DOHH2 (cell line): ENCODE data around the gene UROD.

Source experiments
- EZH2phosphoT487 ChIP-seq: fragments of 200-600 bp; sonication (generic); IDR thresholded peaks from 2 replicates; pipeline ENCODE4 v1.6.1; 2017; ENCODE audit warnings: borderline replicate concordance, mild to moderate bottlenecking, antibody characterized with exemption, low read length, moderate library complexity, mixed read lengths
- TF ChIP-seq, protein P1 (sequence below): fragments of 200-600 bp; sonication (generic); IDR thresholded peaks from one replicate; pipeline ENCODE4 v1.5.1; 2014; ENCODE audit warnings: antibody characterized with exemption, mild to moderate bottlenecking, low read depth, low read length; ENCODE audit not compliant: poor library complexity, severe bottlenecking

DNA sequence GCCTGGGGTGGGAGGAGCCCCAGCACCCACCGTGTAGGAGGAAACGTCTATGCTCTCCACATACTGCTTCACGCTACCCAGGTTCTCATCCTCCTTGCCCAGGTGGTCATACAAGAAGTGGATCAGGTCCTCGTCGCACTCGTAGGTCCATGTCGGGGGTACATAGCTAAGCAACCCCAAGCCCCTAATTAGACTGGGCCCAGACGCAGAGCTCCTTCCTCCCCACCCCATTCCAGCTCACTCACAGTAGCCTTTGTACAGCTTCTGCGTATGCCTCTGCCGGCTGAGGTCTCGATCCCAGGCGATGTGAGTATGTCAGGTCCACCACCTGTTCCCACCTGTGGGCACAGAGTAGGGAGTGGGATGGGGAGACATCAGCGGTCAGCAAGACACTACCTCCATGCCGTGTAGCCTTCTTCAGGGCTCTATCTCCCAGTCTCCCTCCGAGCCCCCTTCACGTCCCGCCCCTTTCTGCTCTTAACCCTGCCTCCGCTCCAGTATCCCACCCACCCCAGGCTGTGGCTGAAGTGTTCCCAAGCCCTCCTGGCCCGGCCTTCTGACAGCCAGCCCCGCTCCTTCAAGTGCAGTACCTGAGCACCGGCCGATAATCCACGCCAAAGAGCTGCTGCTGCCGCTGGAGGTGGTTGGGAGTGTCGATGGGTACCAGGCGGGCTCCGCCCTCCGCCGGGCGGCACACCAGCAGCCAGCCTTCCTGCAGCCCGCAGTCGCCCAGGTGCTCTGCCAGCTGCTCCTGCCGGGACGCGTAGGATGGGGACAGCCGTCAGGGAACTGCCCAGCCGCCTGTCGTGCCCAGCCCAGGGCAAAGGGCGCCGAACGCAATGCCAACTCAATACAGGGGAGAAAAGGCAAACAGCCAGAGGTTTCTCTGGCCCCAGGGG is 1.8 kb upstream of the UROD start:
- TF ChIP-seq, protein P1, sequence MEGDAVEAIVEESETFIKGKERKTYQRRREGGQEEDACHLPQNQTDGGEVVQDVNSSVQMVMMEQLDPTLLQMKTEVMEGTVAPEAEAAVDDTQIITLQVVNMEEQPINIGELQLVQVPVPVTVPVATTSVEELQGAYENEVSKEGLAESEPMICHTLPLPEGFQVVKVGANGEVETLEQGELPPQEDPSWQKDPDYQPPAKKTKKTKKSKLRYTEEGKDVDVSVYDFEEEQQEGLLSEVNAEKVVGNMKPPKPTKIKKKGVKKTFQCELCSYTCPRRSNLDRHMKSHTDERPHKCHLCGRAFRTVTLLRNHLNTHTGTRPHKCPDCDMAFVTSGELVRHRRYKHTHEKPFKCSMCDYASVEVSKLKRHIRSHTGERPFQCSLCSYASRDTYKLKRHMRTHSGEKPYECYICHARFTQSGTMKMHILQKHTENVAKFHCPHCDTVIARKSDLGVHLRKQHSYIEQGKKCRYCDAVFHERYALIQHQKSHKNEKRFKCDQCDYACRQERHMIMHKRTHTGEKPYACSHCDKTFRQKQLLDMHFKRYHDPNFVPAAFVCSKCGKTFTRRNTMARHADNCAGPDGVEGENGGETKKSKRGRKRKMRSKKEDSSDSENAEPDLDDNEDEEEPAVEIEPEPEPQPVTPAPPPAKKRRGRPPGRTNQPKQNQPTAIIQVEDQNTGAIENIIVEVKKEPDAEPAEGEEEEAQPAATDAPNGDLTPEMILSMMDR = no peak
- no peak for TF ChIP-seq EZH2phosphoT487
